Tibial nerve (tissue), 4 donors: ENCODE data around the gene KIAA2012. TPM values are rescaled to one million over a fixed set of nuclear protein-coding genes. Genes with fewer than 3 reads are reported as not detected.

ENCODE experiments used
- DNase-seq, 2 donors: peaks; one replicate each; pipeline ENCODE4 v3.0.0-alpha.2; 2019; ENCODE audit warnings: low spot score in 2 of 2
- H3K27ac ChIP-seq, 4 donors: fragments of 200-600 bp; sonication (generic) in 3 of 4; one replicate each; pipeline ENCODE4 v1.5.1; 2017 to 2019; ENCODE audit warnings: mild to moderate bottlenecking in 1 of 4
- H3K27me3 ChIP-seq, 2 donors: fragments of 200-600 bp; sonication (generic) in 1 of 2; one replicate each; pipeline versions ENCODE4 v1.5.1 to v1.6.0; 2017 to 2019
- H3K36me3 ChIP-seq, 3 donors: fragments of 200-600 bp; sonication (generic); one replicate each; pipeline ENCODE4 v1.5.1; 2018 to 2019
- H3K4me1 ChIP-seq, 4 donors: fragments of 200-600 bp; sonication (generic) in 3 of 4; one replicate each; pipeline ENCODE4 v1.5.1; 2017 to 2019
- H3K4me3 ChIP-seq, 4 donors: fragments of 200-600 bp; sonication (generic) in 3 of 4; one replicate each; pipeline ENCODE4 v1.5.1; 2017 to 2019; ENCODE audit warnings: mild to moderate bottlenecking in 1 of 4, moderate library complexity in 1 of 4
- H3K9me3 ChIP-seq, 4 donors: fragments of 200-600 bp; sonication (generic) in 3 of 4; one replicate each; pipeline ENCODE4 v1.5.1; 2017 to 2019
- CTCF ChIP-seq, 5 experiments: fragments of 200-600 bp in 3 of 5; fragments of 450-650 bp in 2 of 5; sonication (generic) in 3 of 5; IDR thresholded peaks; one replicate each; pipeline ENCODE4 v1.5.1; 2016 to 2019; ENCODE audit warnings: antibody characterized with exemption in 5 of 5, mild to moderate bottlenecking in 3 of 5, moderate library complexity in 2 of 5
- EP300 ChIP-seq, 2 donors: sonication (generic); formaldehyde crosslinking; IDR thresholded peaks; one replicate each; pipeline ENCODE4 v1.6.1; 2017; ENCODE audit warnings: antibody characterized with exemption in 2 of 2, mild to moderate bottlenecking in 1 of 2
- POLR2A ChIP-seq, 2 donors: fragments of 450-650 bp; IDR thresholded peaks; one replicate each; pipeline ENCODE4 v1.6.1; 2017; ENCODE audit warnings: antibody characterized with exemption in 2 of 2, mild to moderate bottlenecking in 2 of 2, moderate library complexity in 2 of 2
- WGBS, 2 donors: methylation state at CpG; one replicate each; pipeline ENCODE4 v1.1.5; 2018; 5-methylcytosine and 5-hydroxymethylcytosine counted together
- total RNA-seq, 4 donors: library from RNA; depleted of rRNA; stranded (reverse); fragments of >200 nt; gene quantifications; one replicate each; pipeline ENCODE4 v1.1.0, GENCODE V29; 2016

Gene KIAA2012
- not detected for total RNA-seq

- Histone ChIP-seq H3K4me1 (peaks cover 0 to 6% (median 0%) of the 10 kb centered on the region in 4 donors), H3K9me3 (no peaks in the 10 kb centered on the region), H3K27ac (no peak within 1 kb of the TSS), H3K36me3 (no peaks in the 10 kb centered on the region), H3K27me3 (no peaks in the 10 kb centered on the region), H3K4me3 (no peak within 1 kb of the TSS)
- TF ChIP-seq EP300 (IDR thresholded peaks at IDR 0.05): no peak
- WGBS, 2 donors: 40 to 52% methylated on average over 11 of the region's 11 CpGs
- DNase-seq: no peak
Measured at GRCh38 chr2:202072737-202073401, at the start of gene KIAA2012. KIAA2012 (plus strand) TSS chr2:202073255; CDS start chr2:202073628, 373 bp downstream.

- DNase-seq: no peak
- Histone ChIP-seq H3K27ac (no peak overlapping the region), H3K4me3 (no peak overlapping the region), H3K4me1 (no peaks in the 10 kb centered on the region), H3K9me3 (no peaks in the 10 kb centered on the region), H3K27me3 (no peaks in the 10 kb centered on the region), H3K36me3 (no peaks in the 10 kb centered on the region)
- 83 to 89% methylated on average over 8 of the region's 8 CpGs for WGBS, 2 donors
- TF ChIP-seq POLR2A (IDR thresholded peaks at IDR 0.05) (no peak), EP300 (IDR thresholded peaks at IDR 0.05) (no peak), CTCF (IDR thresholded peaks at IDR 0.05) (no peak)
Measured at GRCh38 chr2:202023904-202024266, 49.2 kb upstream of the KIAA2012 start.

- 58 to 62% methylated on average over 9 of the region's 9 CpGs for WGBS, 2 donors
- H3K27me3 ChIP-seq: no peaks in the 10 kb centered on the region
- TF ChIP-seq CTCF (IDR thresholded peaks at IDR 0.05) (no peak), POLR2A (IDR thresholded peaks at IDR 0.05) (no peak), EP300 (IDR thresholded peaks at IDR 0.05) (no peak)
- H3K4me1 ChIP-seq: no peaks in the 10 kb centered on the region
- no peak for DNase-seq
- H3K4me3 ChIP-seq: no peak overlapping the region
- no peaks in the 10 kb centered on the region for H3K36me3 ChIP-seq
- H3K27ac ChIP-seq: no peak overlapping the region
- H3K9me3 ChIP-seq: no peaks in the 10 kb centered on the region
Measured at GRCh38 chr2:202024871-202025270, 48.2 kb upstream of the KIAA2012 start.

GRCh38 chr2:202025816-202026215, 47.2 kb upstream of the KIAA2012 start:
- TF ChIP-seq POLR2A (IDR thresholded peaks at IDR 0.05) (no peak), CTCF (IDR thresholded peaks at IDR 0.05) (no peak), EP300 (IDR thresholded peaks at IDR 0.05) (no peak)
- H3K27ac ChIP-seq: no peak overlapping the region
- H3K9me3 ChIP-seq: no peaks in the 10 kb centered on the region
- H3K4me3 ChIP-seq: no peak overlapping the region
- WGBS, 2 donors: 89 to 97% methylated on average over 5 of the region's 5 CpGs
- H3K27me3 ChIP-seq: no peaks in the 10 kb centered on the region
- no peaks in the 10 kb centered on the region for H3K36me3 ChIP-seq
- DNase-seq: no peak
- H3K4me1 ChIP-seq: peaks cover 0 to 6% (median 0%) of the 10 kb centered on the region in 4 donors

- WGBS, 2 donors: 89 to 93% methylated on average over 5 of the region's 5 CpGs
- Histone ChIP-seq H3K4me3 (no peak overlapping the region), H3K27ac (no peak overlapping the region), H3K9me3 (no peaks in the 10 kb centered on the region), H3K4me1 (peaks cover 0 to 12% (median 0%) of the 10 kb centered on the region in 4 donors), H3K36me3 (no peaks in the 10 kb centered on the region), H3K27me3 (no peaks in the 10 kb centered on the region)
- TF ChIP-seq CTCF (IDR thresholded peaks at IDR 0.05) (no peak), EP300 (IDR thresholded peaks at IDR 0.05) (no peak), POLR2A (IDR thresholded peaks at IDR 0.05) (no peak)
- DNase-seq: no peak
Measured at GRCh38 chr2:202026507-202026906, 46.5 kb upstream of the KIAA2012 start.
